Measurements from ENCODE around the gene TMED4. TPM values are rescaled to one million over a fixed set of nuclear protein-coding genes. Genes with fewer than 3 reads are reported as not detected.

Gene TMED4
- total and polyA plus RNA-seq, 4 experiments from 2014 or later: 65.4 to 110 (median 87.9) TPM

DNA sequence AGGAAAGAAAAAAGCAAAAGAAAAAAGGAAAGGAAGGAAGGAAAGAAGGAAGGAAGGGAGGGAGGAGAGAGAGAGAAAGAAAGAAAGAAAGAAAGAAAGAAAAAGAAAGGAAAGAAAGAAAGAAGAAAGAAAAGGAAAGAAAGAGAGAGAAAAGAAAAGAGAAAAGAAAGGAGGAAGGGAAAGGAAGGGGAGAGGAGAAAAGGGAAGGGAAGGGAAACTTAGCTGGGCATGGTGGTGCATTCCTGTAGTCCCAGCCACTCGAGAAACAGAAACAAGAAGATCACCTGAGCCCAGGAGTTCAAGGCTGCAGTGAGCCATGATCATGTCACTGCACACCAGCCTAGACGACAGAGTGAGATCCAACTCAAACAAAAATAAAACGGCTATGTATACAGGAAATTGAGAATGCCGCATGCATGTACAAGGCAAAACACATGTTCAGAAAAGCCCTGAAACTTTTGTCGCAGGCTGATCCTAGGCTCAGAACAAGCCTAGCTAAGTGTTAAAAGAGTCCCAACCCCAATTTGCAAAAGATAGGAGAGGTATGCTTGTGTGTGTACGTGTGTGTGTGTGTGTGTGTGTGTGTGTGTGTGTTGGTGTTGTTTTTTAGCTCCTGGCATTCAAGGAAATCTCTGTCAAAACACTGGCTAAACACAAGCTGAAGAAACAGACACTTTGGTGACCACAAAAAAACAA lies 34.3 kb downstream of the TMED4 start:
- H3K9me3 Mint-ChIP-seq: no peaks in the 10 kb centered on the region
- H3K27ac ChIP-seq (ENCODE audit: low read depth, low read length): no peak overlapping the region
- intact Hi-C loops (cut with micrococcal nuclease): no loop called here
- H3K4me1 Mint-ChIP-seq: peaks cover 0 to 4% (median 3%) of the 10 kb centered on the region in 4 donors
- DNase-seq: no peak
- H3K9me3 ChIP-seq (ENCODE audit: control insufficient read depth in 1 of 2, low read length in 2 of 2): no peaks in the 10 kb centered on the region
- ChIA-PET CTCF (ENCODE audit: partially characterized antibody) (interaction anchor here (2.7 kb wide), 1 partner anchor 17 kb away, joined by 13 read pairs; no protein-coding TSS in a partner anchor), POLR2A (ENCODE audit: partially characterized antibody) (no interaction called here)
- H3K4me3 Mint-ChIP-seq: peak overlapping the region in 3 of 8 donors; percentile 17 to 46 (median 31)
- H3K27me3 Mint-ChIP-seq: peaks cover 2 to 5% of the 10 kb centered on the region in 2 donors
- H3K4me3 ChIP-seq (ENCODE audit: low read length in 2 of 2): no peak overlapping the region
- H3K27me3 ChIP-seq (ENCODE audit: insufficient read depth, low read length): no peaks in the 10 kb centered on the region
- H3K4me1 ChIP-seq (ENCODE audit: insufficient read depth, low read length): no peaks in the 10 kb centered on the region
- H3K27ac Mint-ChIP-seq: peak overlapping the region in 3 of 7 donors; percentile 0 to 61 (median 4)
- H3K36me3 Mint-ChIP-seq: no peaks in the 10 kb centered on the region
- H3K36me3 ChIP-seq (ENCODE audit: insufficient read depth, low read length): no peaks in the 10 kb centered on the region

DNA sequence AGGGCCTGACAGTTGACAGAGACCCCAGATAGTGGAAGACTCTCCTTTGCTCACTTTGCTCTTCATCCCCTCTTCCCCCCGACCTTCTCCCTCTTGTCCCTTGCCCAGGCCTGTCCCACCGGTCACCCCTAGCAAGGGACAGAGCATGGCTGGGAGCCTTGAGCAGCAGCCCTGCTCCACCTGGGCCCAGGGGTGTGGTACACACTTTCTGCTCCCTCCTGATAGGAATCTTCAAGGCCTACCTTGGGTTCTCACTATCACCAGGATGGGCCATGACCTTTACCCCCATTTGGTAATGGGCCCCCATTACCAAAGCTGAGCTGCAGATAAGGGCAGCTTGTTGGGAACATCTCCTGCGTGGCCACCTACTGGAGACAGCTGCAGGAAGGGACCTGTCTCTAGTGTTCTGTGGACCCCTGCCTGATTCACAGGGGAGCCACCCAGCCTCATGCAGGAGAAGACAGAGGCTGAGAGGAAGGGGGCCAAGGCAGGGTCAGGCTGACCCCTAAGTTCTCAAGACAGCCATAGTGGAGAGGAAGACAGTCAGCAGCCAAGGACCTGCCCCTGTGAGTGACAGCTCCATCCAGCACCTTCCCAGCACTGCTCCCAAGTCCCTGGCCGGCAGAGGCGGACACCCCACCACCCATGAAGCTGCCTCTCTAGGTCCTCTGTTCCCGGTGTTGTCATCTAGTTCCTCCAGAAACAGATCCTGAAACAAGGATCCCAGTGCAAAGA lies 40.0 kb downstream of the TMED4 start:
- POLR2A ChIA-PET (ENCODE audit: partially characterized antibody): no interaction called here

DNA sequence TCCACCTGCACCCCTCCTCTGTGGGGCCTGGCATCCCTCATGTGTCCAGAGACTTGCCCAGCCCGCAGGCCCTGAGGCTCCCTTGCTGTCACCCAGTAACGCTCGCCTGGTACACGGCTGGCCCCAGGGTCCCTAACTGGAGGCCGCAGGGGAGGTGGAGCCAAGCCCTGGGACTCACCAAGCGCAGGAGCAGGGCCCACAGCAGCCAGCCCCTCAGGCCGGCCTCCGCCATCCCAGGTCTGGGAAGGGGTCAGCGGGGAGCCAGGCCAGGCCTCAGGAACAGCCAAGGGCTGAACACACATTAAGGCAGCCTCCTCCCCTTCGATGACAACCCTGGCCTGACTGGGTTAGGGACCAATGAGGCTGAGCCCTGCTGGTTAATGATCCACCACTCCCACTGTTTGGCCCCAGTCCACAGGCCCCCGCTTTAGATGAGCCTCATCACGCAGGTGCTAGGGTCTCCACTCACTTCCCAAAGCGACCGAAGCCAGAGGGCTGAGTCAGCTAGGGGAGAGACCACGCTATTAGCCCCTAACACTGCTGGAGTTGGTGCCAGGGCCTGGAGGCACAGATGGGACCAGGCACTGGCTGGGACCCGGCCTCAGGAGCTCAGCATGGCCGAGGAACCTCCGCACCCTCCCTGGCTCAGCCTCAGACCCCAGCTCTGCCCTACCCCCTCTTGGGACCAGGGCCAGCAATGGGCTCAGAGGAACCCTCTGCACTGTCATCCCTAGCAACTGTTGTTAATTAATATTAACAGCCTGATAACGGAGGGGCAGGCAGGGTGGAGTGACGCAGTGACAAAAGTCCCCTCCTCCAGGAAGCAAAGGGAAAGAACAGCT lies 40.8 kb downstream of the TMED4 start, which contains the start of gene NPC1L1:
NPC1L1 (minus strand) TSS at position 303 of the 842 bp plus-strand sequence; CDS start at position 232, 71 bp downstream.
- intact Hi-C loops (cut with micrococcal nuclease): no loop called here
- Histone ChIP-seq H3K36me3 (ENCODE audit: insufficient read depth, low read length) (no peaks in the 10 kb centered on the region), H3K9me3 (ENCODE audit: control insufficient read depth in 1 of 2, low read length in 2 of 2) (no peaks in the 10 kb centered on the region), H3K27ac (ENCODE audit: low read depth, low read length) (no peak within 1 kb of the TSS), H3K4me3 (ENCODE audit: low read length in 2 of 2) (no peak within 1 kb of the TSS), H3K27me3 (ENCODE audit: insufficient read depth, low read length) (no peaks in the 10 kb centered on the region), H3K4me1 (ENCODE audit: insufficient read depth, low read length) (no peaks in the 10 kb centered on the region)
- Mint-ChIP-seq H3K4me1 (no peaks in the 10 kb centered on the region), H3K4me3 (no peak within 1 kb of the TSS), H3K27me3 (peaks cover 0 to 2% of the 10 kb centered on the region in 2 donors), H3K27ac (peak within 1 kb of the TSS in 1 of 7 donors; percentile 53), H3K36me3 (no peaks in the 10 kb centered on the region), H3K9me3 (no peaks in the 10 kb centered on the region)
- CTCF ChIA-PET (ENCODE audit: partially characterized antibody): no interaction called here
- POLR2A ChIA-PET (ENCODE audit: partially characterized antibody): no interaction called here
- no peak for DNase-seq

More for the DNA sequence above, 40.0 kb downstream of the TMED4 start:
- CTCF ChIA-PET (ENCODE audit: partially characterized antibody): interaction anchor here (0.8 to 1.3 kb wide), 2 partner anchors 8 to 24 kb away, joined by 4 read pairs; no protein-coding TSS in a partner anchor
- Histone ChIP-seq H3K27ac (ENCODE audit: low read depth, low read length) (no peak overlapping the region), H3K4me1 (ENCODE audit: insufficient read depth, low read length) (no peaks in the 10 kb centered on the region), H3K36me3 (ENCODE audit: insufficient read depth, low read length) (no peaks in the 10 kb centered on the region), H3K4me3 (ENCODE audit: low read length in 2 of 2) (no peak overlapping the region), H3K27me3 (ENCODE audit: insufficient read depth, low read length) (no peaks in the 10 kb centered on the region), H3K9me3 (ENCODE audit: control insufficient read depth in 1 of 2, low read length in 2 of 2) (no peaks in the 10 kb centered on the region)
- H3K27me3 Mint-ChIP-seq: peaks cover 0 to 2% of the 10 kb centered on the region in 2 donors
- no peaks in the 10 kb centered on the region for H3K4me1 Mint-ChIP-seq
- H3K27ac Mint-ChIP-seq: no peak overlapping the region
- H3K4me3 Mint-ChIP-seq: no peak overlapping the region
- DNase-seq: no peak
- no peaks in the 10 kb centered on the region for H3K9me3 Mint-ChIP-seq
- intact Hi-C loops (cut with micrococcal nuclease): no loop called here
- no peaks in the 10 kb centered on the region for H3K36me3 Mint-ChIP-seq

DNA sequence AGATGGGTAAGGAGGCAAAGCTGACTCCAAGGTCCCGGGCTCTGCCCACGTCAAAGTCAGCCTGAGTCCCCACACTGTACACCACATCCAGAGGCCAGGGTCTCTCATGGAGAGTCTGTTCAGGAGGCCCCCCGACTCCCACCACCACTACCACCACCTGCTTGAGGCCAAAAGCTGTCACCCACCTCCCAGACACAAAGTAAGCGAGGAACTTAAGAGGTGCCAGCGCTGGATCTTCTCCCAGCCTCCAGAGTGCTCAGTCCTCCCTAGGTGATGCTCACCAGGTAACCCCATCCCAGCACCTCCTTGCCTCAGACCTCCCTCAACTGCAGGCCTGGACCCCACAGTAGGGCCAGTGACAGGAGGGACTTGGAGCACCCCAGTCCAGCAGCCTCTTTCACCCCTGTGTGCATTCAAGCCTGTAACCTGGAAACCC lies 41.4 kb downstream of the TMED4 start:
- Mint-ChIP-seq H3K9me3 (no peaks in the 10 kb centered on the region), H3K27me3 (peaks cover 0 to 2% of the 10 kb centered on the region in 2 donors), H3K4me3 (no peak overlapping the region), H3K36me3 (no peaks in the 10 kb centered on the region), H3K27ac (no peak overlapping the region), H3K4me1 (no peaks in the 10 kb centered on the region)
- Histone ChIP-seq H3K4me1 (ENCODE audit: insufficient read depth, low read length) (no peaks in the 10 kb centered on the region), H3K27me3 (ENCODE audit: insufficient read depth, low read length) (no peaks in the 10 kb centered on the region), H3K36me3 (ENCODE audit: insufficient read depth, low read length) (no peaks in the 10 kb centered on the region), H3K9me3 (ENCODE audit: control insufficient read depth in 1 of 2, low read length in 2 of 2) (no peaks in the 10 kb centered on the region), H3K27ac (ENCODE audit: low read depth, low read length) (no peak overlapping the region), H3K4me3 (ENCODE audit: low read length in 2 of 2) (no peak overlapping the region)
- intact Hi-C loops (cut with micrococcal nuclease): no loop called here
- CTCF ChIA-PET (ENCODE audit: partially characterized antibody): no interaction called here
- POLR2A ChIA-PET (ENCODE audit: partially characterized antibody): no interaction called here
- no peak for DNase-seq

DNA sequence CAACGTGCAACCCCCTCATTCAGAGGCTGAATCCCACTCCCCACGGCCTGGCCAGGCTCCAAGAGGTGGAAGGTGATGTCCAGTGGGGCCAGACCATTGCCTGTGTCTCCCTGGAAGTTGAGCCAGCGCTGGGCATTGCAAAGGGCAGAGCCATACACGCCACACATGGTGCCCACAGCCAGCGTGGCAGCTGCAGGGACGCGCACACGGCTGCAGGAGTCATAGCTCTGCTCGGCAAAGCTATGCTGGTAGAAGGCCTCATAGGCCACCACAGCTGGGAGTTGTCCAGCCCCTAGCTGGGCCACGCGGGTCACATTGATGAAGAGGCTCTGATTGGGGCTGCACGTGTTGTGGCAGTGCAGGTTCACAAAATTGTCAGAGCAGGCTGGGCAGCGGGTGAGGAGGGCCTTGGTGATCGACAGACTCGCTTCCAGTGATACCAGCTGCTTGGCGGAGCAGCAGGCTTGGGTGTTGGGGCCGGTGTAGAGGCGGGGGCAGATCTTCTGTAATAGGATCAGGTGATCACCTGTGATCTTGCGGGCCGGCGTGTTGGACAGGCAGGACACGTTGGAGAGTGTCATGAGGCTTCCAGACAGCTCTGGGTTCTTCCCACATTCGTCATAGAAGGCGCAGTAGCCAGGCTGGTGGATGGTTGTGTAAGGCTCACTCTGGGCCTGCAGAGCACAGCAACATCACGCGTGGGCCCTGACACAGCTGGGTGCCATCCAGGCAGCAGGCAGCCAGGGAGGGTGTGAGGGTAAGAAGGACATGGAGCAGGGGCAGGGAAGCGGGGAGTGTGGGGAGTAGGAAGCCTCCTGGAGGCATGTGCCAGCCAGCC lies 42.1 kb downstream of the TMED4 start:
- Histone ChIP-seq H3K36me3 (ENCODE audit: insufficient read depth, low read length) (no peaks in the 10 kb centered on the region), H3K27me3 (ENCODE audit: insufficient read depth, low read length) (no peaks in the 10 kb centered on the region), H3K4me1 (ENCODE audit: insufficient read depth, low read length) (no peaks in the 10 kb centered on the region), H3K9me3 (ENCODE audit: control insufficient read depth in 1 of 2, low read length in 2 of 2) (no peaks in the 10 kb centered on the region), H3K4me3 (ENCODE audit: low read length in 2 of 2) (no peak overlapping the region), H3K27ac (ENCODE audit: low read depth, low read length) (no peak overlapping the region)
- no peaks in the 10 kb centered on the region for H3K4me1 Mint-ChIP-seq
- peaks cover 0 to 2% of the 10 kb centered on the region in 2 donors for H3K27me3 Mint-ChIP-seq
- H3K27ac Mint-ChIP-seq: peak overlapping the region in 1 of 7 donors; percentile 53
- H3K9me3 Mint-ChIP-seq: no peaks in the 10 kb centered on the region
- no peak overlapping the region for H3K4me3 Mint-ChIP-seq
- CTCF ChIA-PET (ENCODE audit: partially characterized antibody): no interaction called here
- POLR2A ChIA-PET (ENCODE audit: partially characterized antibody): no interaction called here
- intact Hi-C loops (cut with micrococcal nuclease): no loop called here
- no peaks in the 10 kb centered on the region for H3K36me3 Mint-ChIP-seq
- DNase-seq: no peak

DNA sequence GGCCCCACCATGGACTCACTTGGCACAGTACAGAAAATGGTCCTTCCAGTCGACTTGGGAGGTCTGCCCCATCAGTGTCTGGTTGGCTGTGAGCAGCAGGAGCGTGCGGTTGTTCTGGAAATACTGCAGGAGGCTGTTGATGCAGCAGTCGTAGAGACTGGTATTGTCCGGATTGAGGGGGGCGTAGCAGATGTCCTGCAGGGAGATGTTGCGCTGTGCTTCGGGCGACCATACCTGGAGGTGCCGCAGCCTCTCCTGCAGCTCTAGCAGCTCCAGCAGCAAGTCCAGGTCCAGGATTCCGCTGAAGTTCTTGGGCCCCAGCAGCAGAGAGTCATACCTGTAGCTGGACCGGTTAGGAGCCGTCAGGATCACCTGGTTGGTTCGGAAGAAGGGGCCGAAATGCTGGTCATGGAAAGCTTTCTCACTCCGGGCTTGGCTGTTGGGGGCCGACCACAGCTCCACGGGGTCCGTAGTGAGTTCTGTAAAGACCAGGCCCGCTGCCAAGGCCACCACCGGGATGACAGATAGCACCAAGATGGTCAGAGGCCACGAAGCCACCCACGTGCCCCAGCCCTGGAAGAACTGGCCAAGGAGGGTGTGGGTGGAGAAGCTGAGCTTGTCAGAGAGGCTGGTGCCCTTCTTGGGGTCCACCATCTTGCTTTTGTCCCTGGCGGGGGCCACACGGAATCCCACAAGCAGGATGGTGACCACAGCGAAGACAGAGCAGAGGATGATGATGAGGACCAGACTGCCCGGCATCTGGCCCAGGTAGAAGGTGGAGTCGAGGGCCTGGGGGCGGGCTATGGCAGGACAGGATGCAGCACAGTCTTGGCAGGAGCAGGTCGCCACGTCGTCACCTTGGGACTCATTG lies 43.0 kb downstream of the TMED4 start:
- Histone ChIP-seq H3K4me3 (ENCODE audit: low read length in 2 of 2) (no peak overlapping the region), H3K4me1 (ENCODE audit: insufficient read depth, low read length) (no peaks in the 10 kb centered on the region), H3K36me3 (ENCODE audit: insufficient read depth, low read length) (no peaks in the 10 kb centered on the region), H3K27me3 (ENCODE audit: insufficient read depth, low read length) (no peaks in the 10 kb centered on the region), H3K9me3 (ENCODE audit: control insufficient read depth in 1 of 2, low read length in 2 of 2) (no peaks in the 10 kb centered on the region), H3K27ac (ENCODE audit: low read depth, low read length) (no peak overlapping the region)
- Mint-ChIP-seq H3K4me1 (no peaks in the 10 kb centered on the region), H3K9me3 (no peaks in the 10 kb centered on the region), H3K36me3 (no peaks in the 10 kb centered on the region), H3K27me3 (peaks cover 0 to 2% of the 10 kb centered on the region in 2 donors), H3K27ac (no peak overlapping the region), H3K4me3 (no peak overlapping the region)
- intact Hi-C loops (cut with micrococcal nuclease): no loop called here
- CTCF ChIA-PET (ENCODE audit: partially characterized antibody): no interaction called here
- POLR2A ChIA-PET (ENCODE audit: partially characterized antibody): no interaction called here
- no peak for DNase-seq
